HG02884 (cell line): Measurements from ENCODE around the gene ELAVL1.
A peak's percentile ranks its signal among the peaks of the same experiment; 100 is the strongest.
"Not testable (repeated sequence)": the region's sequence is repeated elsewhere in the genome, so short reads cannot be mapped to it uniquely, and the experiment has no call there.

Source experiments
- ATAC-seq: cut with Tn5 transposase; IDR thresholded peaks from one replicate; pipeline ENCODE4 v1.9.1; 2021; ENCODE audit warnings: mild to moderate bottlenecking, moderate library complexity; ENCODE audit not compliant: unreplicated experiment

ELAVL1 gene

GRCh38 chr19:7970716-7971448, 34.6 kb downstream of the ELAVL1 start:
- no peak for ATAC-seq

GRCh38 chr19:7969555-7969939, 35.9 kb downstream of the ELAVL1 start:
- no peak for ATAC-seq

DNA sequence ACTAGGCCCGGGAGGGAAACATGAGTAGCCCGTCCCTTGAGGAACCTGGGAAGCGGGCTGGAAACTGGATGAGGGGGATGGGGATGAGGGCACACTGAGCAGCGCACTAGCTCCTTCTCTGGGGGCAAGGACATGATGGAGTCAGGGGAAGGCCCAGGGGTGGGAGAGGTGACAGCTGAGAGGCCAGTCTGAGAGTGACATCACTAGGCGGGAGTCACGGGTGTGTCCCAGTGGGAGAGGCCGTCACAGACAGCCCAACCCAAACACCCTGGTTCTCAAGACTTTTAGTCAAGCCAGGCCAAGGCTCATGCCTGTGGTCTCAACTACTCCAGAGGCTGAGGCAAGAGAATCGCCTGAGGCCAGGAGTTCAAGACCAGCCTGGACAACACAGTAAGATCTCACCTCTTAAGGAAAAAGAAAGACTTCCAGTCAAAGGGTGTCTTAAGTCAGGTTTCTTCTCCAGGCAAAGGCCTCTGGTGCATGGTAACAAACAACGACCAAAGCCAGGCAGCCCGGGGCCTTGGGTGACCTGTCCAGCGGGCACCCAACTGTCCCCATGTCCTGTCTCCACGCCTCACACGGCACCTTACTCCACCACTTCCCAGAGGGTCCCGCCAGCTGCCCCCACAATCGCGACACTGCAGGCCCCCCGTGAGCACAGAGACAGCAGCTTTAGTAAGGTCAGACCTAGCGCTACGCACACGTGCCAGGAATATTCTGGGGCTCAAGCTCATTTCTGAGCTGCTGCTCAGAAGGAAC, 36.5 kb downstream of the ELAVL1 start:
- no peak for ATAC-seq

GRCh38 chr19:7968008-7968795, 37.2 kb downstream of the ELAVL1 start:
- no peak for ATAC-seq

- ATAC-seq: no peak
Measured at GRCh38 chr19:7965921-7966665, 39.3 kb downstream of the ELAVL1 start.

DNA sequence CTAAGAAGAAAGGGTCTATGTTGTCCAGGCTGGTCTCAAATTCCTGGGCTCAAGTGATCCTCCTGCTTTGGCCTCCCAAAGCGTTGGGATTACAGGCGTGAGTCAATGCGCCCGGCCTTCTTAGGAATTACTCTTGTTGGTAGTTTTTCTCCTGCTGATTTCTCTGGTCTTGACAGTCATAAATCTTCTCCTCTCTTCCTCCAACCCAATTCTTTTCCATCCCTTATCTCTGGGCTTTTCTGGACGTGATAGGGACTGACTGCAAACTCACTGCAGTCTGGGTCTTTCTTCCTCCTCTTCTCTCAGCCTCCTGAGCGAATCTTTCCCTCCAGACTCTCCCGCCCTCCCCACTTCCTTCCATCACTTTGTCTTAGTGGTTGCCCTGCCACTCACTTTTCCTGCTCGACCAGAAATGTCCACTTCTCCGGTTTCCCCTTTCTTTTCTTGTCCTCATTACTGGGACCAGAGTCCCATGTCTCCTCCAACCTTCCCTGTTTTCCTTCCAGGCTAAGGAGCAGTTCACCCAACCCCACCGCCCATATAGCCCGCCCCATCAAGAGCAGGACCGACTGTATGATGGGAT, 40.1 kb downstream of the ELAVL1 start:
- ATAC-seq: no peak

GRCh38 chr19:7963566-7963965, 41.9 kb downstream of the ELAVL1 start:
- ATAC-seq: no peak

- ATAC-seq: no peak
Measured at GRCh38 chr19:7962644-7963268, 42.7 kb downstream of the ELAVL1 start.

DNA sequence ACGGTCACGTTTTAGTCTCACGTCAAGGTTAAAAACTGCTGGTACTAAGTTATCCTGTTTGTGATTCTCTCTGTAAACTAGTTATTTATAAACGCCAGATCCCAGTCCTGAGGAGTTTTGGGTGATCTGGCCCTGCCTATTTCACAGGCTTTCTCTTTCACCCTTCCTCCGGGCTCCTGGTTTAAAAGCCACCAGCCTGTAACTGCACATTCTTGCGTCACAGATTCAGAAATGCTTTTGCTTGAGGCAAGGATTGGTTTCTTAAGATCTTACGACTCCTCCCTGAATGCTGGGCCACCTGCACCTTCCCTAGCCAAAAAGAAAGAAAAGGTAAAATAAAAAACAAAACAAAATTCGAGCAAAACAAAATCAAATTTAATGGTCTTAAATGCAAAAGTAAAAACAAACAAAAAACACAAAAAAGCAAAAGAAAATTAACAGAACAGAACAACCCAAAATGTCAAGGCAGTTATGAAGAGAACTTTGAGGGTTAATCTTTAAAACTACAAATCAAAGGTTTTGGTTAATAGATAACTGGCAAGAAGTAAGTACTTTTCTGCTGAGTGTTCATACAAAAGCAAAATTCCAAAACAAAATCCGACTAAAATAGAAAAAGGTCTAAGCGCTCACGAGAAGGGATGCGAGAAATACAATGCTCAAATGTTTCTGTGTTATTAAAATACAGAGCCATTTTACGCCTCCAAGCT, 43.4 kb downstream of the ELAVL1 start:
- ATAC-seq: no peak

- not testable (repeated sequence) for ATAC-seq
Measured at GRCh38 chr19:7961082-7961481, 44.4 kb downstream of the ELAVL1 start.

GRCh38 chr19:7959211-7959610, 46.2 kb downstream of the ELAVL1 start:
- no peak for ATAC-seq

DNA sequence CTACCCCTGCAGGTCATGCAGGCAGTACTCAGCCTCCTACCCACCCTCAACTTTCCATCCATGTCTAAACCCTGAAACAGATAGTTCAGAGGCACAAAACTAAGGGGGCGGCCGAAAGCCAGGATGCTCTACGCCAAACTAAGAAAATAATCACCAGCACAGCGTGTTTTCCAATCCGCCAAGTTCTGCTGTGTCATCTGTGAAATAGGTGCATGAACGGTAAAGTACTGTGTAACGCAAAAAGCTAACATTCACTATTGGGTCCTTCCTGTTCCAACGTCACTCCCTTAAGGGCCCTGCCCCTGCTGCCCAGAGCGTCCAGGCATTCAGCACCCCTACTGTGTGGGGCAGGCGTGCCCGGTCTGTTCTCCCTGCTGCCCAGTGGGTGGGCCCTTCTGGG, 49.7 kb downstream of the ELAVL1 start:
- no peak for ATAC-seq

- no peak for ATAC-seq
Measured at GRCh38 chr19:7953576-7953975, 51.9 kb downstream of the ELAVL1 start.

DNA sequence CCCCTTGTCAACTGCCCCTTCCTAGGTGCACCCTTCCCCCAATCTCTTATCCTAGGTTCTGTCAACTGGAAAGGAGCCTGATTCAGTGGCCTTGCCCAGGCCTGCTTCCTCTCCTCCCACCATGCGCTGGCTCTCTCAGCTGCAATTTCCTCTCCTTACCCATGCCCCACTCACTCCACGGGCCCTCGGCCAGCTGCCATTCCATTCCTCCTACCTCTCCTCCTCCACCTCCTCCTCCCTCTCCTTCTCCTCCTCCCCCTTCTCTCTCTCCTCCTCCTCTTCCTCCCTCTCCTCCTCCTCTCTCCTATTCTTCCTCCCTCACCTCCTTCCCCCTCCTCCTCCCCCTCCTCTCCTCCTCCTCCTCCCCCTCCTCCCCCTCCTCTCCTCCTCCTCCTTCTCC, 52.4 kb downstream of the ELAVL1 start:
- no peak for ATAC-seq

- ATAC-seq: no peak
Measured at GRCh38 chr19:7947939-7948338, 57.5 kb downstream of the ELAVL1 start.

DNA sequence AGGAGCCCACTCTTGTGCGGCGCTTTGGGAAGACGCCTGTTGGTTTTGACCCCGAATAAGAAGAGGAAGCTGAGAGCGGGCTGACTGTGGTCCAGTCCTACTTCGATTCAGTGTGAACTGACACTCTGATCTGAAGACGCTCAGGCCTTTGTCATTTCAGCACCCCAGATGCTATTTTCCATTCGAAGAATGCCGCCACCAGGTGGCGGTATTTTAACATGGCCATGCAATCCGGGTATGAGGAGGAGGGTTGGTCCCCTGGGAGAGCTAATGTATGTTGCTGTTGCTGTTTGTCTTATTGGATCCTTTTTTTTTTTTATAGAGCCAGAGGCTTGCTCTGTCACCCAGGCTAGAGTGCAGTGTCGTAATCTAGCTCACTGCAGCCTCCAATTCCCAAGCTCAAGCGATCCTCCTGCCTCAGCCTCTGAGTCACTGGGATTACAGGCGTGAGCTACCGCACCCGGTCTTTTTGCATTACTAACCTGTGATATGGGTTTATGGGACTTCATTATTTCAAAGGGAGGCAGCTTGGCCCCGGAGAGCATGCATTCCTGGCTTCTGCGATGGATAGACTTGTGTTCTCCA, 61.2 kb downstream of the ELAVL1 start:
- ATAC-seq: peak; percentile 31

- ATAC-seq: peak; percentile 95
Measured at GRCh38 chr19:7943444-7944176, 61.8 kb downstream of the ELAVL1 start, which contains the start of gene TIMM44. TIMM44 (minus strand) TSS chr19:7943666; CDS start chr19:7943651, 15 bp downstream.

DNA sequence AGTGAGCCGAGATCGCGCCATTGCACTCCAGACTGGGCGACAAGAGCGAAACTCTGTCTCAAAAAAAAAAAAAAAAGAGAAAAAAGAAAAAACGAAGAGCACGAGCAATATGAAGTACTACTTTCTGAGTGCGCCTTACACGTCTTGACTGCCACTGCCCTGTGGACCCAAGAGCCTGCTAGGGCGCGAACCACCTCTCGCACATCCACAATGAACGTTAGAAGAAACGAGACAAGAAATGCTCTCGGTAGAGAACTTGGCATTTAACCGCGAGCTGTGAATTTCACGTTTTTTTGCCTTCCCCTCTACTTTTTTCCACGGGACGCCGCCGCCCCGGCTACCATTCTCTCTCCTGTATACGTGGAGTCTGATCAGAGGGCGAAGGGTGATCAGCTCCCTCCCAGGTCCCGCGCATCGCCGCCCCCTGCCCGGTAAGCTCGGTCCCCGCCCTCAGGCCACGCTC, 62.4 kb downstream of the ELAVL1 start:
- ATAC-seq: no peak
